RWPE2 (cell line): ENCODE data around the gene TNFSF10.

Source experiments
- ATAC-seq: fragments of 200-7000 bp; cut with Tn5 transposase; 3 replicates; pipeline ENCODE4 v1.9.1; 2021; ENCODE audit warnings: low read depth
- DNase-seq: peaks from one replicate; pipeline ENCODE4 v3.0.0-alpha.2; 2020; ENCODE audit warnings: low spot score
- H3K27ac ChIP-seq: fragments of 450-650 bp; 2 replicates; pipeline ENCODE4 v1.5.1; 2017; ENCODE audit warnings: mild to moderate bottlenecking; ENCODE audit not compliant: poor library complexity, severe bottlenecking
- H3K27me3 ChIP-seq: fragments of 250-450 bp; sonication (Bioruptor Pico); 2 replicates; pipeline ENCODE4 v1.5.1; 2021; ENCODE audit warnings: mild to moderate bottlenecking, moderate library complexity; ENCODE audit not compliant: insufficient read depth, poor library complexity, severe bottlenecking
- H3K36me3 ChIP-seq: fragments of 250-450 bp; sonication (Bioruptor Pico); 2 replicates; pipeline ENCODE4 v1.5.1; 2020; ENCODE audit warnings: low read depth, mild to moderate bottlenecking, moderate library complexity
- H3K4me1 ChIP-seq: fragments of 250-450 bp; sonication (Bioruptor Pico); 2 replicates; pipeline ENCODE4 v1.5.1; 2021; ENCODE audit warnings: mild to moderate bottlenecking, moderate library complexity; ENCODE audit not compliant: insufficient read depth, poor library complexity, severe bottlenecking
- H3K4me3 ChIP-seq: fragments of 250-450 bp; sonication (Bioruptor Pico); 2 replicates; pipeline ENCODE4 v1.5.1; 2021; ENCODE audit warnings: mild to moderate bottlenecking, moderate library complexity; ENCODE audit not compliant: severe bottlenecking
- H3K9me3 ChIP-seq: fragments of 250-450 bp; sonication (Bioruptor Pico); 2 replicates; pipeline ENCODE4 v1.5.1; 2021; ENCODE audit warnings: mild to moderate bottlenecking, moderate library complexity; ENCODE audit not compliant: severe bottlenecking
- CTCF ChIP-seq: fragments of 450-650 bp; IDR thresholded peaks from one replicate; pipeline ENCODE4 v1.5.1; 2017; ENCODE audit warnings: mild to moderate bottlenecking, moderate library complexity; ENCODE audit not compliant: poor library complexity, severe bottlenecking

Gene TNFSF10

DNA sequence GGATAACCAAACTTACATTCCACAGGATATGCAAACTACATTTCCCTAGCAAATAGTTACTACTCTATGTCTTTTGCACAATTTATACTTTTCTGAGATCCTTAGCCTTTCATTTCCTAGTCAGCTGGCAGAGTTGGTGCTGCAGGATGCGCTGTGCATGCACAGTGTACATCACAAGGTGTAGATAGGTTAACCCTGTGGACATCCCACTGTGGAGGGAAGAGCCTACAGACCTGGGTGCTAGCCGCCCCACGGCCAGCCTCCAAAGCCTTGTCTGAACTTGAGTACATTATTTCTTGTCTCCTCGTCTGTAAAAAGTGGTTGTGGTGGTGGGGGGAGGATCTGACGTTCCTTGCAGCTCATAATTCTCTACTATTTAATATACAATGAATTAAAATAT, 3.5 kb downstream of the TNFSF10 start:
- H3K9me3 ChIP-seq = no peaks in the 10 kb centered on the region
- no peaks in the 10 kb centered on the region for H3K27me3 ChIP-seq
- peaks cover 35% of the 10 kb centered on the region for H3K4me1 ChIP-seq
- H3K4me3 ChIP-seq = no peak overlapping the region
- H3K27ac ChIP-seq = no peak overlapping the region
- DNase-seq (no peak), ATAC-seq (no peak)
- TF ChIP-seq CTCF = no peak
- no peaks in the 10 kb centered on the region for H3K36me3 ChIP-seq

DNA sequence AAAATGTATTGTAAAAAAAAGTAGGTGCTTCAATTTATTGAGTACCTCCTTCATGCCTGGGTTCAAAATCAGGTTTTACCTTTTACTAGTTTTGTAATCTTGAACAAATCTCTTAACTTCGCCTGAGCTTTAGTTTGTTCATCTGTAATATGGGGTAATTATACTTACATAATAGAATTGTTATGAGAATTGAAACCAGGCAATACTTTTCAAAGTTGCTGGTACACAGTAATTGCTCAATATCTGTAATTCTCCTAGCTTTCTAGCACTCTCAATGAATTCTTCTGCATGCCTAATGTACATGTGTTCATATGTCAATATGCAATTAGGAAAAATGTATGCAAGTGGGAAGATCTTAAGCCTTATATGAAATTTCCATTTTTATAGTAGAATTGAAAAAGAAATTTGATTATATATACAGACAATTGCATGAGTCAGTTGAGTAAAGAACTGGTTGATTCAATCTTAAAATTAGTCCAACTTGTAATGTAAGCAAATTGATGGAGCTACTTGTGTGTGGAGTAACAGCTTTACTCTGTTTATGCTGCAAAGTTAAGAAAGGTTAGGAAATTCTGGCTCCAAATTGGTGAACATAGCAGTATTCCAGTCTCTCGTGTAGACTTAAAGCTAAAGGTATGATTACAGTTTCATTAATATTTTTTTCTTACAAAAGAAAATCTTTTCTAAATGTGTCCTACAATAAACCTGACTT, 4.1 kb downstream of the TNFSF10 start:
- DNase-seq (no peak), ATAC-seq (no peak)
- H3K27me3 ChIP-seq = no peaks in the 10 kb centered on the region
- no peak overlapping the region for H3K27ac ChIP-seq
- H3K4me1 ChIP-seq = peaks cover 35% of the 10 kb centered on the region
- H3K4me3 ChIP-seq = no peak overlapping the region
- no peaks in the 10 kb centered on the region for H3K36me3 ChIP-seq
- TF ChIP-seq CTCF = no peak
- H3K9me3 ChIP-seq = no peaks in the 10 kb centered on the region

GRCh38 chr3:172517859-172518466, 5.3 kb downstream of the TNFSF10 start:
- no peak overlapping the region for H3K4me3 ChIP-seq
- no peaks in the 10 kb centered on the region for H3K36me3 ChIP-seq
- no peak for DNase-seq
- no peak for TF ChIP-seq CTCF
- no peaks in the 10 kb centered on the region for H3K9me3 ChIP-seq
- H3K27ac ChIP-seq = peak overlapping the region; percentile 88
- H3K4me1 ChIP-seq = peaks cover 35% of the 10 kb centered on the region
- no peaks in the 10 kb centered on the region for H3K27me3 ChIP-seq
- no peak for ATAC-seq

DNA sequence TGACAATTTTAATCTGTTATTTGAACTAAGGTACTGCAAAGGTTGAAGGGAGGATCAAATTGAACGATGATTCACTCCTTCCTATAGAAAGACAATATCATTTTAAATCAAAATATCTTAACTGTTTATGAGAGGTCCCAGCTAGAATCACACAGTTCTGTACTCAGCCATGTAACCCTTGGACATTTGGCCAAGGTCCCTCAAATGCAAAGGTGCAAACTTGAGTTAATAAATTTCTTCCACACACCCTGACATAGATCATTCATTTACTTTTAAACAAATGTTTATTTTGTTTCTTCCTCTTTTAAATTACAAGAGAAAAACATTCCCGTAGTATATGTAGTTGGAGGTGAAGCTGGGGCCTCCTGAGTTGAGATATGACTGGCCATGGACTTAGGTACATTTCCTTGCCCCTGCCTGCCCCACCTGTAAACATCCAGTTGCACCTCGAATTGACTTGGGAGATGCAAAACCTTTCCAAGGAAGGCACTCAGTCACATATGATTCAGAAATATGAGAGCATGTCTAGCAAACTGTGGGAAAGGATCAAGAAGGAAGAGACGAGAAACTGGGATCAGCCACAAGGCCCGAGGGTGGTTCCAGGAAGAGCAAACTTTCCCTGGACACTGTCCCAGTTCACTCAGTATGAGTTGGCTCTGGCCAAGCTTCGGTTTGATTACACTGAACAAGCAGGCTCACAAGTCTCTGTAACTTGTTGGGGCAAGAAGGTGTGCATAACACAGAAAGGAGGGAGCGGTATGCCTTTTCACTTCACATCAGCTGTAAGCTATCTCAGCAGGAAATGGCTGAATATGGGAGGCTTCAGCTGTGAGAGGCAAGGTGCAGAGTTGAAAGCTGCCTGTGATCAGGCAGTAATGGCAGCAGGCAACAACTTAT, 6.7 kb downstream of the TNFSF10 start:
- Histone ChIP-seq H3K4me3 (no peak overlapping the region), H3K27me3 (no peaks in the 10 kb centered on the region), H3K27ac (peak overlapping the region; percentile 88), H3K9me3 (no peaks in the 10 kb centered on the region), H3K36me3 (no peaks in the 10 kb centered on the region), H3K4me1 (peaks cover 32% of the 10 kb centered on the region)
- ATAC-seq (peak; percentile 97), DNase-seq (peak; percentile 87)
- TF ChIP-seq CTCF = no peak
